NCI-H82 treated with DMSO at 0.1 percent for 48 hours (cell line): Measurements from ENCODE around the gene HNRNPA3.
A peak's percentile ranks its signal among the peaks of the same experiment; 100 is the strongest.
"Not testable (repeated sequence)": the region's sequence is repeated elsewhere in the genome, so short reads cannot be mapped to it uniquely, and the experiment has no call there.

ENCODE experiments used
- DNase-seq: peaks from one replicate; lab custom pipeline; 2025; ENCODE audit not compliant: unreplicated experiment; lab: John Stamatoyannopoulos, UW

The HNRNPA3 gene

GRCh38 chr2:177212106-177212890, at the start of gene HNRNPA3:
Gene HNRNPA3 (plus strand): TSS chr2:177212794. CDS start chr2:177212800, 6 bp downstream.
- DNase-seq = peak; percentile 92

- DNase-seq = no peak
Observed at GRCh38 chr2:177164131-177164530, 48.5 kb upstream of the HNRNPA3 start.

- DNase-seq = peak; percentile 94
Observed at GRCh38 chr2:177164584-177165052, 48.0 kb upstream of the HNRNPA3 start.

GRCh38 chr2:177165061-177165583, 47.5 kb upstream of the HNRNPA3 start:
- DNase-seq = peak; percentile 30

DNA sequence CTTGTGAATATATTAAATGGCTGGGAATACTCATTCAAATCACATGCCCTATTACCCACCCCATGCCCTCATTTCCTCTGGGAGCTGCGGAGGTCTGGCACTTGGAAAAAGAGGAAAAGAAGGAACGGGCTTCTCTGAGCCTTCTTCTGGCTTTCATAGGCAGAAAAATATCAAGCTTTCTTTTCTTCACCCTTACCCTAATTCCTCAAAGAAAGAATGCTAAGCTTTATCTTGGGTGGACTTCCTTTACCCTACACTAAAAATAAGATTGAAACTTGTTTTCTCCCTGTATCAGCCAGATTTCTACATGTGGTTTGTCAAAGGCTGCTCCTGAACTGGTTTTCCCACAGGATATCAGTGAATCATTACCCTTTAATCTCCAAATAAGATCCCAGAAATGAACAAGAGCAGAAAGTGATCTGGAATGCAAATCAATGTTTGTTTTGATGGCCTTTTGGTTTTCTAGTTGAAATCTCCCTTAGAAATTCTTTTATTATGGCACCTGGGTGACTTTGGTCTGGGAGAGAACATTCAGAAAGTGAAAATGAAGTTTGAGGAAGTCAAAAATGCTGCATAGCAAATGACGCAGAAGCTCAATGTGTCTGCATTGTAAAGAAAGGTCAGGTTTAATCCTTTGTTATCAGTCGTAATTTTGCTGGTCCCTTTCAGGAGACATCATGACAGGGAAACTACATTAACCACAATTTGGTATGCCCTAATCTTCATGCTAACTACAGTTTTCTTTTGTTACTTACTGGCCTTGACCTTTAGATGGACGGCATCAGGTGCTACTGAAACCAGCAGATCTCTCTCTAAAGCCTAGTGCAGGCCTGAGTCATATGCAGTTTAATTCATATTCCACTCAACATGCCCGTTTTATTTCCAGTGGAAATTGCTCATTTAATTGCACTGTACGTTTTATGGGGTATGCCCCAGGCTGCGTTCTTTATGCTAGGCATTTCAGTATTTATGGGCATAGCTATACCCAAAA, 46.6 kb upstream of the HNRNPA3 start:
- no peak for DNase-seq

DNA sequence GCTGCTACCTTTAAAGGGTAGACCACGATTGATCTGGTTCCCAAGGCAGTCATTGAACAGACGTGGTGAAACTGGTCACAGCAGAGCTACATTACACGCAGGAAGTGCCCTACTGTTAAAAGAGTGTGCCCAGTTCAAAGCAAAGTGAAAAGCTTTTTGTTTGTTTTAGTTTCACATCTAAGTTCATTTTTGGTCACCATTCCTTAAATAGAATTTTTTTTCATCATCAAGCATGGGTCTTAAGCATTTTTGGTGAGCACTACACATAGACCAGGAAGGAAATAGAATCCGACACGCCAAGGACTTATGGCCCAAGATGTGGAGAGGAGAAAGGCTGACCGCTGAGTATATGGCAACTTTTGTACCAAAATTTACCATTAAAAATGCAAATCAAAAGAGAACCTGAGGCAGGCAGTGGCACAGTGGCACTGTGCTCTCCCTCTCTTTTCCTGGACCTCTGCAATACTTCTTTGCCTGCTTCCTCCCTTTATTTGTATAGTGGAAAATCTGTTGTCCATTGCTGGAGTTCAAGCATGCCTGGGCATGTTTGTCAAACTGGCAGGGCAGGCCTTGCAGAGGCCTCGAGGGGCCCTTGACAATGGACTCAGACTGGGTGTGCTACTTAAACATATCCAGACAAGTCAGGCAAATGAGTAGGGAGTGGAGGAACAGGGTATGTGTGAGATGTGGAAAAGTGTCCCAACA, 42.6 kb upstream of the HNRNPA3 start:
- no peak for DNase-seq

DNA sequence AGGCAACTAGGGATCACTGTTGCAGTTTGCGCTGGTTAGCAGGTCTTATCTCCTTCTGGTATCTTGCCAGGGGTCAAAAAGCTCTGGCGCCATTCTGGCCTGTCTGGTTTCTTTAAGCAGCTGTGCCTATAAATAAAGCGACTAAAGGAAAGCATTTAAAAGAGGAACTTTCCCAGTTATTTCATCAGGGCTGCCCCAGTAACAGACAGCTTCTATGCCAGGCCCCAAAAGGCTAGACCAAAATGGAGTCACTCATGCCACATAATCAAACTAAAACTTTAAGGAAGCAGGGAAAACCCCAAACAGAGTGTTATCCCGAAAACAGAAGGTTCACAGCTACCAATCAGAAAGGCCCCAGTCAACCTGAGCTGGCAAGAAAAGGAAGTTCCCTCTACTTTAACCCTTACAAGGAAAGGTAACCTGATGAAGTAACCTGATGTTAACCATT, 41.2 kb upstream of the HNRNPA3 start:
- no peak for DNase-seq

GRCh38 chr2:177172034-177172880, 40.3 kb upstream of the HNRNPA3 start:
- DNase-seq = no peak

GRCh38 chr2:177174486-177174885, 38.1 kb upstream of the HNRNPA3 start:
- DNase-seq = no peak

GRCh38 chr2:177175917-177176668, 36.5 kb upstream of the HNRNPA3 start:
- DNase-seq = no peak

GRCh38 chr2:177178797-177179196, 33.8 kb upstream of the HNRNPA3 start:
- DNase-seq = no peak

- no peak for DNase-seq
Observed at GRCh38 chr2:177179227-177179626, 33.4 kb upstream of the HNRNPA3 start.

- DNase-seq = not testable (repeated sequence)
Observed at GRCh38 chr2:177179671-177180070, 32.9 kb upstream of the HNRNPA3 start.

- DNase-seq = no peak
Observed at GRCh38 chr2:177180269-177181000, 32.2 kb upstream of the HNRNPA3 start.

DNA sequence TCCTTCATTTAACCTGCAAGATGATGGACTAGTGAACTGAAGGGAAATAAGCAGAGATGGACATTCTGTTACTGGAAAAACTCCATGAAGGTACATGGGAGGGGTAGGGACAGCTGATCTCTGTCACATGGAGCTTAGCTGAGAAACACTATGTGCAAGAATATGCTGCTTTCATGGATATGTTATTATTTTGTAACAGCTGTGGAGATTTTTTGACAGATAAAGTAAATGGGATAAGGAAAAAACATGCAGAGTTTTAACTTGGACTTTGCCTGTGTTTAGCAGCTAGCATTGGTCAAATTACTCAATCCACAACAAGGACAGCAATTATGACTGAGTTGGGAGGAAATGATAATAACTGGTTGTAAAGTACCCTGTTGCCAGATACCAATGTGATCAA, 28.7 kb upstream of the HNRNPA3 start:
- DNase-seq = no peak

DNA sequence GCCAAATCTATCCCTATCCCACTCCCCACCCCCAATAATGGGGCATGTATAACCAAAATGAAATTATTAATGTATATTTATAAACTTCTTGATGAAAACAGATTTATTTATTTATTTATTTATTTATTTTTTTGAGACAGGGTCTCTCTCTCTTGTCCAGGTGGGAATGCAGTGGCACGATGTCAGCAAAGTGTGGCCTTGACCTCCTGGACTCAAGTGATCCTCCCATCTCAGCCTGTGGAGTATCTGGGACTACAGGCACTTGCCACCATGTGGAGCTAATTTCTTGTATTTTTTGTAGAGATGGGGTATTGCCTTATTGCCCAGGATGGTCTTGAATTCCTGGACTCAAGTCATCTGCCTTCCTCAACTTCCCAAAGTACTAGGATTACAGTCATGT, 28.0 kb upstream of the HNRNPA3 start:
- DNase-seq = no peak

DNA sequence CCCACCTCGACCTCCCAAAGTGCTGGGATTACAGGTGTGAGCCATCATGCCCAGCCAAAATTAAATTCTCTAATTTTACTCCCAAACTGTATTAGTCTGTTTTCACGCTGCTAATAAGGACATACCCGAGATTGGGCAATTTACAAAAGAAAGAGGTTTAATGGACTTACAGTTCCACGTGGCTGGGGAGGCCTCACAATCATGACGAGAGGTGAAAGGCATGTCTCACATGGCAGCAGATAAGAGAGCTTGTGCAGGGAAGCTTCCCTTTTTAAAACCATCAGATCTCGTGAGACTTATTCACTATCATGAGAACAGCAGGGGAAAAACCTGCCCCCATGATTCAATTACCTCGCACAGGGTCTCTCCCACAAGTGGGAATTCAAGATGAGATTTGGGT, 26.6 kb upstream of the HNRNPA3 start:
- not testable (repeated sequence) for DNase-seq

- no peak for DNase-seq
Observed at GRCh38 chr2:177187631-177188312, 24.8 kb upstream of the HNRNPA3 start.
